DMS53 treated with DMSO at 0.1 percent for 48 hours (cell line): ENCODE measurements around the gene CUTA.

Experiments used
- DNase-seq: peaks from one replicate; lab custom pipeline; 2025; ENCODE audit not compliant: unreplicated experiment; lab: John Stamatoyannopoulos, UW

Gene CUTA, protein sequence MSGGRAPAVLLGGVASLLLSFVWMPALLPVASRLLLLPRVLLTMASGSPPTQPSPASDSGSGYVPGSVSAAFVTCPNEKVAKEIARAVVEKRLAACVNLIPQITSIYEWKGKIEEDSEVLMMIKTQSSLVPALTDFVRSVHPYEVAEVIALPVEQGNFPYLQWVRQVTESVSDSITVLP

DNA sequence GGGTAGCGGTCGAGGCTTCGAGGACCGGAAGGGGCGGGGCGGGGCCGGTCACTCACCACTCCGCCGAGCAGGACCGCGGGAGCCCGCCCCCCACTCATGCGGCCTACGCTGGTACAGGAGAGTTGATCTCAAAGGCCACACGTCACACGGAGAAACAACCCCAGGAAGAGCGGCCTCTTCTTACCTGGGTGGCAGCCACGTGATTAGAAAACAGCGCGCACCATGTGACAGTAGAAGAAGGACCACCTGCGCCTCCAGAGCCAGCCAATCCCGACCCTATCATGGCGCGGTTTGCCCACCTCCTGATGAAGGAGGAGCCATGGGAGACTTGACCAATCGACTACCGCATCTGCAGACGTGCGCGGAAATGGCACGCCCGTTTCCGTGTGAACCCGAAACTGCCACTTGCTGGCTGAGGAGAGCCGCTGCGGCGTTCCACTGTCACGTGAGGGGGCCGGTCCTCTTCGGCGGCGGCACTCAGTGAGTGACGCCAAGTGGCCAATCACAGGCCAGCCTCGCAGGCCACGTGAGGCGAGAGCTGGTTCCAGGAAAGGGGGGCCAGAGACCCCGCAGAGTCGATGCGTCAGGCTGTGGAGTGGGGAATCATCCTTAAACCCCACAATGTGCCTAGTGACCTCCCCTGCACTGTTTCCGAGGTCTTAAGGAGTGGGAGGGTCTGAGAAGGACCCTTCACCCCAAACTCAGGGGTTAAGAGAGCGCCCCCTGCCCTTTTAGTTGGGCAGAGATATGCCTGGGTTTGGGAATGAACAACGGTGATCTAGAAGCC lies at the start of gene CUTA:
CUTA (minus strand) TSS at position 205 of the 787 bp plus-strand sequence; CDS start at position 98, 107 bp downstream.
- DNase-seq = peak; percentile 99

DNA sequence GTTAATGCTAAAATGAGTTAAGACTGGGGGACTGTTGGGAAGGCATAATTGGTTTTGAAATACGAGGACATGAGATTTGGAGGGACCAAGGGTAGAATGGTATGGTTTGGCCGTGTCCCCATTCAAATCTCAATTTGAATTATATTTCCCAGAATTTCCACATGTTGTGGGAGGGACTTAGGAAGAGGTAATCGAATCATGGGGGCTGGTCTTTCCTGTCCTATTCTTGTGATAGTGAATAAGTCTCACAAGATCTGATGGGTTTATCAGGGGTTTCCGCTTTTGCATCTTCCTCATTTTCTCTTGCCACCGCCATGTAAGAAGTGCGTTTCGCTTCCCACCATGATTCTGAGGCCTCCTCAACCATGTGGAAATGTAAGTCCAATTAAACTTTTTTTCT lies 49.2 kb upstream of the CUTA start:
- DNase-seq = no peak

DNA sequence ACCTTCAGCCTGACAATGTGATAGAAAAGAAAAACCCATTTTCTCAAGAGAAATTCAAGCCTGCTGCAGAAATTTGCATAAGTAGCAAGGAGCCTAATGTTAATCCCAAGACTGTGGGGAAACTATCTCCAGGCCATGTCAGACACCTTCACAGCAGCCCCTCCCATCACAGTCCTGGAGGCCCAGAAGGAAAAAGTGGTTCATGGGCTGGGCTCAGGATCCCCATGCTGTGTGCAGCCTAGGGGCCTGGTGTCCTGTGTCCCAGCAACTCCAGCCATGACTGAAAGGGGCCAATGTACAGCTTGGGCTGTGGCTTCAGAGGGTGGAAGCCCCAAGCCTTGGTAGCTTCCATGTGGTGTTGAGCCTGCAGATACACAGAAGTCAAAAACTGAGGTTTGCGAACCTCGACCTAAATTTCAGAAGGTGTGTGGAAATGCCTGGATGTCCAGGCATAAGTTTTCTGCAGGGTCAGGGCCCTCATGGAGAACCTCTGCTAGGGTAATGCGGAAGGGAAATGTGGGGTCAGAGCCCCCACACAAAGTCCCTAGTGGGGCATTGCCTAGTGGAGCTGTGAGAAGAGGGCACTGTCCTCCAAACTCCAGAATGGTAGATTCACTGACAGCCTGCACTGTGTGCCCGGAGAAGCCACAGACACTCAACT lies 48.3 kb upstream of the CUTA start:
- no peak for DNase-seq

DNA sequence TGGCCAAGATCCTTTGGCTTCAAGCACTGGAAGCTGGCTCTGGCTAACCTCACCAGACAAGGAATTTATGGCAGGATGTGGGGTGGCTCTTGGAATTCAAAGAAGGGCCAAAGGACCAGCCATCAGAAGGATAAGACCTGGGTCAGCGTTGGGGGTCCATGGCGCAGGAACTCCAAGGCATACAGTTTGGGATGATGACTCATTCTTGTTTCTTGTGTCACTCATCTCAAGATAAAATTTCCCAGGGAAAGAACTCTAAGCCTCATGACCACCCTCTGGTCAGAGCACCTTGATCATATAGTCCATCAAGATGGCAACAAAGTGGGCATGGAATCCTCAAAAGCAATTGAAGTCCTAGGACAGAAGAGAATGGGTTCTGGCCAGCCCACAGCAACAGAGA lies 41.3 kb upstream of the CUTA start:
- no peak for DNase-seq

DNA sequence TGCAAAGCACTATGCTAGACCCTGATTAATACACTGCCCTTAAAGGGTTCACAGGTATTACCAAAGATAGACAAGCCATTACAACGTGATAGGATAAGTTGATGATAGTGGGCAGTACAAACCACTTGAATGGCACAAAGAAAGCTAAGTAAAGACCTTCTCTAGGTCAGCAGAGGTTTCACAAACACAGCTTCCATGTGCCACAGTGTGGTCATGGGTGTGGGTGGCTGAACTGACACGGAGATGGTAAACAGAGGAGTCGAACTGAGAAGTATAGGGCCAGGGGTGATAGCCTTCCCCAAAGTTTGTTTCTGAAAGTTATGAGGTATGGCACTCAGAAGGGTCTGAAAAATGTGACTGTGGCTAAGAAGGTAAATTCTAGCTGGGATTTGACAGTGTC lies 40.8 kb upstream of the CUTA start:
- no peak for DNase-seq

DNA sequence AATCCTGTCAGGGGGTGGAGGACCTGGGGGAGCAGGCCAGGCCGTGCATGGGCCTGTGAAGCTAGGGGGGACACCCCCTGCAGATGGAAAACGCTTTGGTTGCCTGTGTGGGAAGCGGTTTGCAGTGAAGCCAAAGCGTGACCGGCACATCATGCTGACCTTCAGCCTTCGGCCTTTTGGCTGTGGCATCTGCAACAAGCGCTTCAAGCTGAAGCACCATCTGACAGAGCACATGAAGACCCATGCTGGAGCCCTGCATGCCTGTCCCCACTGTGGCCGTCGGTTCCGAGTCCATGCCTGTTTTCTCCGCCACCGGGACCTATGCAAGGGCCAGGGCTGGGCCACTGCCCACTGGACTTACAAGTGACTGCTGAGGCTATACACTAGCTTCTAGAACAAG lies 38.2 kb upstream of the CUTA start:
- no peak for DNase-seq

DNA sequence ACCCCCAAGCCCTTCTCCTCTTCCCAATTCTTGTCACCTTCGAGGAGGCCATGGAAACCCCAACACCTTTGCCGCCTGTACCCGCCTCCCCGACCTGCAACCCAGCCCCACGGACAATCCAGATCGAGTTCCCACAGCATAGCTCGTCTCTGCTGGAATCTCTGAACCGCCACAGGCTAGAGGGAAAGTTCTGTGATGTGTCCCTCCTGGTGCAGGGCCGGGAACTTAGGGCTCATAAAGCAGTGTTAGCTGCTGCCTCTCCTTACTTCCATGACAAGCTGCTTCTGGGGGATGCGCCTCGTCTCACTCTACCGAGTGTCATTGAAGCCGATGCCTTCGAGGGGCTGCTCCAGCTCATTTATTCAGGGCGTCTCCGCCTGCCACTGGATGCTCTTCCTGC lies 37.1 kb upstream of the CUTA start:
- no peak for DNase-seq

DNA sequence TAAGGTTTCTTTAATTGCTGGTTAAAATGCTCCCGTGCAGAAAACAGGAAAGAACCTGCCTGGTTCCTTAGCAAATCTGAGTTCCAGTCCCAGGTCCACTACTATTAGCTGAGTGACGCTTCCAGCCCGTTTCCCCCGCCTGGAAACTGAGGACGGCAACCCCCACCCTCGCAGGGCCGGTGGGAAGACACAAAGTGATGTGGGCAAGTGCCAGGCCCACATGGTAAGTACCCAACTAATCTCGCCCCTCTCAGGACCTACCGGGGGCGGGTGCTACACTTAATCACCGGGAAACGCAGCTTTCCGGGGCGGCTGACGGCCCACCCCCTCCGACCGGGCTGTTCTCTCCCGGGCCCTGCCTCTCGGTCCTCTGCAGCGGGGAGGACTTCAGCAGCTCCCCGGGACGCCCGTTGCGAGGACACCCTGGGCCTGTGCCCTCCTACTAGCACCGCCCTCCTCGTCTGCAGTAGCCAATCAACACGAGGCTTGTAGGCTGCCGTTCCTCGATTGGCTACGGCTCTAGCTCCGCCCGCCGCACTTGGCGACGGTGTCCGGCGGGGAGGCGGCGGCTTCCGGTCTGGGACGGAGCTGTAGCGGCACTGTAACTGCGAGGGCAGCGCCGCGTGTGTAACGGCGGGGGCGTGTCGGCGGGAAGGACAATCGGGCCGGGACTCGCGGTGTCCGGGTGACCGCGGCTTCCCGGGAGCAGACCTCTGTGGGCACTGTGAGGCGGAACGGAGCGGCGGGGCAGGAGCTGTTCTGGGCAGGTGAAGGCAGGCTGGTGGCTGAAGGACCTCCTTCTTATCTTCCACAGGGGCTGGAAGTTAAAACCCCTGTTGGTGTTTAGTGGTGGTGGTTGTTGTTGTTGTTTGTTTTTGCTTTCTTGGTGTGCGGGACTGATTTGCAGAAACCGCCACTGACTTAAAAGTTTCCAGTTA lies 36.4 kb upstream of the CUTA start, which contains the start of gene ZBTB9:
ZBTB9 (plus strand) TSS at position 568 of the 938 bp plus-strand sequence. CDS start 525 bp downstream, outside the sequence.
- peak; percentile 98 for DNase-seq

DNA sequence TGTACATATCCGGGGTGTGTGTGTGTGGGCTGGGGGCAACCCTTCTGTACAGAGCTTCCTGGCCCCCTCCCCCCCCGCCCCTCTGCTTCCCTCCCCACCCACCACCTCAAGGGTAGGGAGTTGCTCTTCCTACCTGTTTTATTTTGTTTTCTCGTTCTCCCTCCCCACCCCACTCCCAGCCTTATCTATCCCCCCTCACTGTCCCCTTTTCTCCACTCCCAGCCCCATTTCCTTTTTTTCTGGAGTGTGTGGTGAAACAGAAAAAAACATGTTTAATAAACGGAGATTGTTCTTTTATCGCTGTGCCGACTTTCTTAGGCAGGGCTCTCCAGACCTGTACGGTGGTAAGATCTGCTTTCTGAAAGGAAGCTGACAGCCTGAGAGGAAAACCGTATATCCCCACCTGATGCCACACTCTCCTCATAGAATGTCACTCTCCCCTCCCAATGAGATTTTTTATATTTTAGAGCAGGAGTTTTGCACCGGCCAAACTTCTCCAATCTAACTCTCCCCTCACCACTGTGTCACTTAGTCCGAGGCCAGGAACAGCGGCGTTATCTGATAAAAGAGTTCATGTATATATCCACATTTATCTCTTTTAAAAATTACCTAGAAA lies 35.6 kb upstream of the CUTA start:
- DNase-seq = no peak

DNA sequence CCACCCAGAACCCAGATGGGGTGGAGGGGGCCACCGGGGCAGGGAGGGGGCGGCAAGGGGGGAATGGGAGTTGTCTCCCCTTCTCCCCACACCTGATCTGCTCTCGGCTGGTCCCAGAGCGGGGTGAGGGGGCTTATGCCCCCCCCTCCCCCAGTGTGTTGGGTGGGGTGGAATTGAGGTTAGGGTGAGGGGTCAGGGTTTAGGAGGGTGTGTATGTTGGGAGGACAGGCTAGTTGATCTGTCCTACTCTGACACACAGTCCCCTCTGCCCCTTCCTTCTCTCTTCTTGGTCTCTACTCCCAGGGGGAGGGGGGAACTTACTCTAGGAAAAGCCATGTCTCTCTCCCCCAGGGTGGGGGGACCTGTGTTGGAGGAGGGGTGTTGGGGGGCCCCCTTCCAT lies 34.6 kb upstream of the CUTA start:
- DNase-seq = no peak

DNA sequence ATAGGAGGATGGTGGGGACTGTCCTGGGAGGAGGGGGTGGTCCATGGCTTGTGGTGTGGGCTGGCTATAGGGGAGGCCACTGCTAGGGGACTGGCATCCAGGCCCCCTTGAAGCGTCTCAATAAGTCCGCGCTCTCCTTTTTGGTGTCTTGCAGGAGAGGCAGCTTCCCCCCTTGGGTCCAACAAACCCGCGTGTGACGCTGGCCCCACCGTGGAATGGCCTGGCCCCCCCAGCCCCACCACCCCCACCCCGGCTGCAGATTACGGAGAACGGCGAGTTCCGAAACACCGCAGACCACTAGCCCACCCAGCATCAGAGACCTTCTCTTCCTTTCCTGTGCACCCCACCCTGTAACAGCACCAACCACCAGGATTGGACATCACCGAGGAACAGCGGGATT lies 33.7 kb upstream of the CUTA start:
- no peak for DNase-seq

DNA sequence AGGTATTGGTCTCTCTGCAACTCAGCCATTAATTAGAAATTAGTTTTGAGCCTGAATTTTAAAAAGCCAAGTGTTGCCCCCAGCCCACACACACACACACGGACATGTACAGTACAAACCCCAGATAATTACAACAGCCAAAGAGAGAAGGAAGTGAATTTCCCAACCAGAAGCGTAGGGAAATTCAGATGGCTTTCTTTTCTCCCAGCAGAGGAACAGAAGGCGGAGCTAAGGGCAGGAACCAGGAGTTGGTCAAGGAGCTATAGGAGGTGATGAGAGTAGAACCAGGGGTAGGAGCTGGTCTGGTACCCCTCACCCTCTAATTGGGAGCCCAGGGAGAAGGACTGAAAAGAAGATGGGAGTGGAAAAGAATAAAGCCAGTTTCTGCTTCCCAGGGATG lies 32.5 kb upstream of the CUTA start:
- no peak for DNase-seq

DNA sequence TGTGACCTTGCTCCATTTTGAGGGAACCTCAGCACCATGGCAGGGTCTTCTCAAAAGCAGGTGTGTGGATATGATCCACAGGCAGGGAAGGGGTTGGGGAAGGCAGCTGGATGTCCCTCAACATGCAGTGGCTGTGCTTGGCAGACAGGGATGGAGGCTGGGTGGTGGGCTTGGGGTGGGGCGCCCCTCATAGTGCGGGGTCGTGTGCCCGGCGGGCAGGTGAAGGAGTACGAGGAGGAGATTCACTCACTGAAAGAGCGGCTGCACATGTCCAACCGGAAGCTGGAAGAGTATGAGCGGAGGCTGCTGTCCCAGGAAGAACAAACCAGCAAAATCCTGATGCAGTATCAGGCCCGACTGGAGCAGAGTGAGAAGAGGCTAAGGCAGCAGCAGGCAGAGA lies 28.4 kb upstream of the CUTA start:
- DNase-seq = no peak

DNA sequence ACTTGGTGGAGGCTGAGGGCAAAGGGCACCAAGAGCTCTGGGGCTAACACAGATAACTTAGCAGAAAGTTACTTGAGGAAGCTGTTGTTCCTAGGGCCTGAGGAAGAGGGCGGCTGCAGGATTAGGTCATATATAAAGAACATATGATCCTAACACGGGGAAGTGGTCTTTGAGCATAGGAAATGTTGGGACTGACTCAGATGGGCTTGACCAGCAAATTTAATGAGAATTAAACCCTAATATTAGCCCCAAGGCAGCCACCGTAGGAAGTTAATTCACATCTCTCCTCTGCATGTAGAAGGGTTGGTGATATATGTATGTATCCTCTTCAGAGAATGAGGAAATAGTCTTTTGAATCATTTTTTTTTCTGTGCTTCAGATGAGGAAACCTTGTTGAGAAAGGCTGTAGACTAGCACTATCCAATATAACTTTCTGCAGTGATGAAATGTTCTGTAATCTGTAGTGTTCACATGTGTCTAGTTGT lies 27.3 kb upstream of the CUTA start:
- no peak for DNase-seq

DNA sequence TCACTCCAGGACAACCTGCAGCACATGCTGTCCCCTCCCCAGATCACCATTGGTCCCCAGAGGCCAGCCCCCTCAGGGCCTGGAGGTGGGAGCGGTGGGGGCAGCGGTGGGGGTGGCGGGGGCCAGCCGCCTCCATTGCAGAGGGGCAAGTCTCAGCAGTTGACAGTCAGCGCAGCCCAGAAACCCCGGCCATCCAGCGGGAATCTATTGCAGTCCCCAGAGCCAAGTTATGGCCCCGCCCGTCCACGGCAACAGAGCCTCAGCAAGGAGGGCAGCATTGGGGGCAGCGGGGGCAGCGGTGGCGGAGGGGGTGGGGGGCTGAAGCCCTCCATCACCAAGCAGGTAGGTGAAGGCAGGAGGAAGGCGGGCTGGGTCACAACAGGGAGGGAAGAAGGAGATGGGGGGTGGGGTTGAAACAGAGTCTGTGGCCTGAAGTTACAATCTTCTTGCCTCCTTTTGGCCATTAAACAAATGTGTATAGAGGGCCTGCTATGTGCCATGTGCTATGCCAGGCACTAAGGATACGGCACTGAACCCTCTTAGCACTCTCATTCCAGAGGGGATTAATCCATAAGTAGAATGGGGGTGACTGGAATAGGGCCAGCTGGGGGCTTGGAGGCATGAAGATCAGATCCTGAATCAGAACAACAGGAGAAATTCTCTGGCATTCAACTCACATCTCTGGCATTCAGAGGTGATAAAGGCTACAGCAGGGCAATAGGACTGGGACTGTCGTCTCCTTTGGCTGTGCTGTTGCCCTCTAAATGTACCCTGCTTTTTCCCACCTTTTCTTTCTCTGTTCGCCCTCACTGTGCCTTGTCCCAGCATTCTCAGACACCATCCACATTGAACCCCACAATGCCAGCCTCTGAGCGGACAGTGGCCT lies 26.0 kb upstream of the CUTA start:
- no peak for DNase-seq

DNA sequence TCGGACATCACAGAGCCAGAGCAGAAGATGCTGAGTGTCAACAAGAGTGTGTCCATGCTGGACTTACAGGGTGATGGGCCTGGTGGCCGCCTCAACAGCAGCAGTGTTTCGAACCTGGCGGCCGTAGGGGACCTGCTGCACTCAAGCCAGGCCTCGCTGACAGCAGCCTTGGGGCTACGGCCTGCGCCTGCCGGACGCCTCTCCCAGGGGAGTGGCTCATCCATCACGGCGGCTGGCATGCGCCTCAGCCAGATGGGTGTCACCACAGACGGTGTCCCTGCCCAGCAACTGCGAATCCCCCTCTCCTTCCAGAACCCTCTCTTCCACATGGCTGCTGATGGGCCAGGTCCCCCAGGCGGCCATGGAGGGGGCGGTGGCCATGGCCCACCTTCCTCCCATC lies 25.1 kb upstream of the CUTA start:
- DNase-seq = no peak

DNA sequence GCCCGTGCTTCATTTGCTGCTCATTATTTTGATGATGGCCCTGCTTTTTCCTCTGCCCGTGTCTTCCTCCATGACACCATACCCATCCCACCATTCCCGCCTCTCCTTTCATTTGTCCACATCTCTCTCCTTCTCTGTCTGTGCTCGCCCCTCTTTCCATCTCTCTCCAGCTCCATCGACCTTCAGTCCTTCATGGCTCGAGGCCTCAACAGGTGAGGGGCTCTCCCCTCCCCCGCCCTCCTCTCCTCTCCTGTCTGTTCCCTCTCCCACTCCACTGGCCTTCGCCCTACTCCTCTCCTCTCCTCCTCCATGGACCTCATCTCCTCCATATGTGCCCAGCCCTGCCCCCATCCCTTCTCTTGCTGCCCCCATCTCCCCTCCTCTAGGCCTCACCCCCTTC lies 24.4 kb upstream of the CUTA start:
- no peak for DNase-seq

DNA sequence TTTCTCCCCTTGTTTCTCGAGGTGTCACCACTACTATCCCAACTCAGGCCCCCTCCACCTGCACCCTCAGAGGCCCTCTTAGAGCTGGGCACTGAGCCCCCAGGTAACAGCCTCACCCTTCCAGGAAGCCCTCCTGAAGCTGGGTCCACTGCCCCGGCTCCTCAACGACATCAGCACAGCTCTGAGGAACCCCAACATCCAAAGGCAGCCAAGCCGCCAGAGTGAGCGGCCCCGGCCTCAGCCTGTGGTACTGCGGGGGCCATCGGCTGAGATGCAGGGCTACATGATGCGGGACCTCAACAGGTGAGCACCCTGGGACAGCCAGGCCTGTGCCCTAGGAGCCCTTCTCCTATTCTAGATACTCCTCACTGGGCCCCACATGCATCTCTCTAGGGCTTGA lies 23.6 kb upstream of the CUTA start:
- no peak for DNase-seq

DNA sequence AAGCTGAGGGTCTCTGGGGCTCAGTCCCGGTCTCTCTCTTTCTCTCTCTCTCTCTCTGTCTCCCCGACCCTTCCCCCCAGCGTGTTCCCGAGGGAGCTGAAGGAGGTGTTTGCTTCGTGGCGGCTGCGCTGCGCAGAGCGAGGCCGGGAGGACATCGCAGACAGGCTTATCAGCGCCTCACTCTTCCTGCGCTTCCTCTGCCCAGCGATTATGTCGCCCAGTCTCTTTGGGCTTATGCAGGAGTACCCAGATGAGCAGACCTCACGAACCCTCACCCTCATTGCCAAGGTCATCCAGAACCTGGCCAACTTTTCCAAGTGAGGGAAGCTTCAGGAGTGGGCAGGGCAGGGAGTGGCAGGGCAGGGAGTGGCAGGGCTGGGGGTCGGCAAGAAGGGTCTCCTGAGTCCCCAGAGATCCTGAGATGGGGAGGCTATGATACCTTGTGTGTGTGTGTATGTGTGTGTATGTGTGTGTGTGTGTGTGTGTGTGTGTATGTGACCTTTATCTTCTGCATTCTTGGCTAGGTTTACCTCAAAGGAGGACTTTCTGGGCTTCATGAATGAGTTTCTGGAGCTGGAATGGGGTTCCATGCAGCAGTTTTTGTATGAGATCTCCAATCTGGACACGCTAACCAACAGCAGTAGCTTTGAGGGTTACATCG lies 22.9 kb upstream of the CUTA start:
- DNase-seq = no peak
